Esophagus (tissue), 2 donors: Measurements from ENCODE around the gene ABR. TPM values are rescaled to one million over a fixed set of nuclear protein-coding genes. Genes with fewer than 3 reads are reported as not detected.
"Not testable (repeated sequence)": the region's sequence is repeated elsewhere in the genome, so short reads cannot be mapped to it uniquely, and the experiment has no call there.

ENCODE experiments used
- H3K27ac ChIP-seq, 2 donors: one replicate each; pipeline ENCODE4 v1.5.1; 2013; ENCODE audit warnings: low read depth in 2 of 2, mild to moderate bottlenecking in 2 of 2, inconsistent platforms in 1 of 2, low read length in 1 of 2, moderate library complexity in 1 of 2
- H3K27me3 ChIP-seq, 2 donors: one replicate each; pipeline ENCODE4 v1.6.1; 2013; ENCODE audit warnings: low read length in 2 of 2, control low read depth in 1 of 2, mild to moderate bottlenecking in 1 of 2; ENCODE audit not compliant: insufficient read depth in 2 of 2, control insufficient read depth in 1 of 2
- H3K36me3 ChIP-seq, 2 donors: one replicate each; pipeline ENCODE4 v1.6.1; 2013; ENCODE audit warnings: low read length in 1 of 2; ENCODE audit not compliant: control insufficient read depth in 2 of 2, insufficient read depth in 2 of 2
- H3K4me1 ChIP-seq, 2 donors: one replicate each; pipeline ENCODE4 v1.6.1; 2013; ENCODE audit warnings: low read length in 1 of 2; ENCODE audit not compliant: control insufficient read depth in 2 of 2, insufficient read depth in 2 of 2
- H3K4me3 ChIP-seq, 2 donors: one replicate each; pipeline ENCODE4 v1.5.1; 2013; ENCODE audit warnings: low read length in 2 of 2, mild to moderate bottlenecking in 2 of 2, low read depth in 1 of 2, moderate library complexity in 1 of 2
- H3K9me3 ChIP-seq, 2 donors: one replicate each; pipeline ENCODE4 v1.6.1; 2013; ENCODE audit warnings: mild to moderate bottlenecking in 2 of 2, low read depth in 1 of 2, low read length in 1 of 2, moderate library complexity in 1 of 2; ENCODE audit not compliant: control insufficient read depth in 2 of 2, insufficient read depth in 1 of 2
- WGBS, 2 donors: extraction: QIAGEN DNeasy Blood & Tissue Kit; methylation state at CpG; one replicate each; pipeline ENCODE4 v1.1.7; 2013; 5-methylcytosine and 5-hydroxymethylcytosine counted together
- polyA plus RNA-seq, 2 donors: library from polyadenylated mRNA; stranded (reverse); fragments of 200-250 nt; gene quantifications; one replicate each; pipeline ENCODE4 v1.2.3, GENCODE V29; 2013
- donor health status: healthy with polysubstance abuse.
- donor health status: Bipolar disorder and iron deficiency.

The ABR gene
- polyA plus RNA-seq, 2 donors: 48.6 to 57.7 TPM

- H3K9me3 ChIP-seq, H3K4me3 ChIP-seq, H3K36me3 ChIP-seq, H3K27ac ChIP-seq, H3K27me3 ChIP-seq, H3K4me1 ChIP-seq: not testable (repeated sequence)
- WGBS, 2 donors: 72 to 87% methylated on average over 8 of the region's 8 CpGs
Measured at GRCh38 chr17:995324-995723, 184.5 kb downstream of the ABR start.

- H3K27ac ChIP-seq: no peak overlapping the region
- H3K4me3 ChIP-seq: no peak overlapping the region
- H3K36me3 ChIP-seq: no peaks in the 10 kb centered on the region
- 67 to 72% methylated on average over 13 of the region's 13 CpGs for WGBS, 2 donors
- no peaks in the 10 kb centered on the region for H3K27me3 ChIP-seq
- H3K9me3 ChIP-seq: no peaks in the 10 kb centered on the region
- H3K4me1 ChIP-seq: no peaks in the 10 kb centered on the region
Measured at GRCh38 chr17:992933-993332, 186.8 kb downstream of the ABR start.

- H3K4me3 ChIP-seq: no peak overlapping the region
- H3K4me1 ChIP-seq: no peaks in the 10 kb centered on the region
- H3K9me3 ChIP-seq: no peaks in the 10 kb centered on the region
- WGBS, 2 donors: 89 to 91% methylated on average over 11 of the region's 11 CpGs
- no peaks in the 10 kb centered on the region for H3K27me3 ChIP-seq
- no peaks in the 10 kb centered on the region for H3K36me3 ChIP-seq
- no peak overlapping the region for H3K27ac ChIP-seq
Measured at GRCh38 chr17:988561-988960, 191.2 kb downstream of the ABR start.

GRCh38 chr17:987931-988330, 191.8 kb downstream of the ABR start:
- Histone ChIP-seq H3K27ac (no peak overlapping the region), H3K27me3 (no peaks in the 10 kb centered on the region), H3K36me3 (no peaks in the 10 kb centered on the region), H3K9me3 (no peaks in the 10 kb centered on the region), H3K4me1 (no peaks in the 10 kb centered on the region), H3K4me3 (no peak overlapping the region)
- WGBS, 2 donors: 89 to 92% methylated on average over 15 of the region's 15 CpGs

- Histone ChIP-seq H3K36me3 (no peaks in the 10 kb centered on the region), H3K27me3 (no peaks in the 10 kb centered on the region), H3K27ac (no peak overlapping the region), H3K9me3 (no peaks in the 10 kb centered on the region), H3K4me1 (no peaks in the 10 kb centered on the region), H3K4me3 (no peak overlapping the region)
- WGBS, 2 donors: 91 to 92% methylated on average over 6 of the region's 6 CpGs
Measured at GRCh38 chr17:986322-986929, 193.4 kb downstream of the ABR start.

GRCh38 chr17:983921-984320, 195.9 kb downstream of the ABR start:
- Histone ChIP-seq H3K36me3 (no peaks in the 10 kb centered on the region), H3K27me3 (no peaks in the 10 kb centered on the region), H3K27ac (no peak overlapping the region), H3K4me1 (peaks cover 0 to 4% of the 10 kb centered on the region in 2 donors), H3K9me3 (no peaks in the 10 kb centered on the region), H3K4me3 (no peak overlapping the region)
- 37 to 49% methylated on average over 3 of the region's 3 CpGs for WGBS, 2 donors

GRCh38 chr17:981292-981658, 198.5 kb downstream of the ABR start:
- H3K4me1 ChIP-seq: peaks cover 0 to 4% of the 10 kb centered on the region in 2 donors
- H3K36me3 ChIP-seq: no peaks in the 10 kb centered on the region
- no peak overlapping the region for H3K4me3 ChIP-seq
- H3K27me3 ChIP-seq: no peaks in the 10 kb centered on the region
- H3K9me3 ChIP-seq: no peaks in the 10 kb centered on the region
- no peak overlapping the region for H3K27ac ChIP-seq
- 37 to 38% methylated on average over 10 of the region's 10 CpGs for WGBS, 2 donors

GRCh38 chr17:980406-981291, 199.1 kb downstream of the ABR start:
- 26 to 29% methylated on average over 43 of the region's 43 CpGs for WGBS, 2 donors
- H3K27ac ChIP-seq: peak overlapping the region; percentile 42 to 82
- H3K27me3 ChIP-seq: no peaks in the 10 kb centered on the region
- H3K4me1 ChIP-seq: peaks cover 0 to 4% of the 10 kb centered on the region in 2 donors
- no peaks in the 10 kb centered on the region for H3K9me3 ChIP-seq
- no peaks in the 10 kb centered on the region for H3K36me3 ChIP-seq
- H3K4me3 ChIP-seq: peak overlapping the region; percentile 54 to 92

- no peaks in the 10 kb centered on the region for H3K27me3 ChIP-seq
- peaks cover 0 to 4% of the 10 kb centered on the region in 2 donors for H3K4me1 ChIP-seq
- H3K36me3 ChIP-seq: no peaks in the 10 kb centered on the region
- peak within 1 kb of the TSS; percentile 79 to 92 for H3K4me3 ChIP-seq
- H3K9me3 ChIP-seq: no peaks in the 10 kb centered on the region
- WGBS, 2 donors: 1 to 3% methylated on average over 29 to 94 of the region's 94 CpGs
- peak within 1 kb of the TSS; percentile 79 to 84 for H3K27ac ChIP-seq
Measured at GRCh38 chr17:979539-980405, 200.0 kb downstream of the ABR start, which contains the start of gene NXN. Gene NXN, minus strand, starts transcription at chr17:979776.
